HEK293 (cell line): Measurements from ENCODE around the gene PIP4K2C.
A peak's percentile ranks its signal among the peaks of the same experiment; 100 is the strongest.

Source experiments
- CTCF ChIA-PET: fragments of 350-600 bp; formaldehyde crosslinking; extraction: SDS; loops from one replicate; lab custom pipeline; 2021; ENCODE audit warnings: antibody characterized with exemption; lab: Yijun Ruan, JAX
- POLR2A ChIA-PET: fragments of 300-600 bp; formaldehyde crosslinking; extraction: SDS; loops from one replicate; lab custom pipeline; 2020; ENCODE audit warnings: antibody characterized with exemption, inconsistent platforms; lab: Yijun Ruan, JAX
- H3K27ac ChIP-seq: fragments of 200-500 bp; sonication (Bioruptor generic); 2 replicates; pipeline ENCODE4 v1.5.1; 2014; ENCODE audit warnings: low read depth, low read length, control low read depth, inconsistent platforms; ENCODE audit errors: extremely low read depth
- H3K36me3 ChIP-seq, 2 experiments: fragments of 200-500 bp in 1 of 2; sonication (Bioruptor generic) in 1 of 2; 1 replicate in 1 of 2; 2 replicates in 1 of 2; pipeline ENCODE4 v1.5.1; 2014 to 2017; ENCODE audit warnings: inconsistent platforms in 2 of 2, low read length in 2 of 2; ENCODE audit not compliant: control insufficient read depth in 2 of 2, insufficient read depth in 1 of 2
- H3K4me1 ChIP-seq: fragments of 200-500 bp; sonication (Bioruptor generic); 2 replicates; pipeline ENCODE4 v1.5.1; 2014; ENCODE audit warnings: mild to moderate bottlenecking, low read length, inconsistent platforms; ENCODE audit not compliant: control insufficient read depth, insufficient read depth
- H3K4me3 ChIP-seq: 2 replicates; pipeline ENCODE4 v1.5.1; 2011; ENCODE audit warnings: low read depth, mild to moderate bottlenecking, control low read depth, low read length, moderate library complexity
- H3K9me3 ChIP-seq: fragments of 200-500 bp; sonication (Bioruptor generic); 2 replicates; pipeline ENCODE4 v1.5.1; 2014; ENCODE audit warnings: low read depth, low read length, inconsistent platforms; ENCODE audit not compliant: control insufficient read depth, insufficient read depth
- KLF16 ChIP-seq: fragments of 450-650 bp; formaldehyde crosslinking; IDR thresholded peaks from 2 replicates; pipeline ENCODE4 v1.5.1; 2017; ENCODE audit warnings: missing biosample characterization, missing genetic modification characterization
- MEIS1 ChIP-seq: sonication (generic); formaldehyde crosslinking; IDR thresholded peaks from 2 replicates; pipeline ENCODE4 v1.8.1; 2022; ENCODE audit warnings: missing genetic modification reagents, mild to moderate bottlenecking, borderline replicate concordance
- PRDM10 ChIP-seq: fragments of 450-650 bp; formaldehyde crosslinking; IDR thresholded peaks from 2 replicates; pipeline ENCODE4 v1.5.1; 2016; ENCODE audit warnings: missing biosample characterization, missing genetic modification characterization
- REST ChIP-seq: fragments of 450-650 bp; formaldehyde crosslinking; IDR thresholded peaks from 2 replicates; pipeline ENCODE4 v1.5.1; 2016; ENCODE audit warnings: missing biosample characterization, missing genetic modification characterization
- SALL2 ChIP-seq: fragments of 450-650 bp; formaldehyde crosslinking; IDR thresholded peaks from 2 replicates; pipeline ENCODE4 v1.5.0; 2017; ENCODE audit warnings: missing biosample characterization, mild to moderate bottlenecking, missing genetic modification characterization, borderline replicate concordance
- TRIM28 ChIP-seq: IDR thresholded peaks from 2 replicates; pipeline ENCODE4 v1.6.1; 2011; ENCODE audit warnings: low read length, control low read depth, borderline replicate concordance
- ZBTB17 ChIP-seq: fragments of 450-650 bp; formaldehyde crosslinking; IDR thresholded peaks from 2 replicates; pipeline ENCODE4 v1.5.1; 2016; ENCODE audit warnings: missing biosample characterization, missing genetic modification characterization
- ZNF335 ChIP-seq: fragments of 450-650 bp; formaldehyde crosslinking; conservative IDR thresholded peaks from 2 replicates; pipeline ENCODE4 v1.5.1; 2016; ENCODE audit warnings: missing biosample characterization, missing genetic modification characterization
- ZNF398 ChIP-seq: fragments of 450-650 bp; formaldehyde crosslinking; IDR thresholded peaks from 2 replicates; pipeline ENCODE4 v1.5.1; 2017; ENCODE audit warnings: missing biosample characterization, missing genetic modification characterization
- ZNF610 ChIP-seq: fragments of 450-650 bp; formaldehyde crosslinking; IDR thresholded peaks from 2 replicates; pipeline ENCODE4 v1.5.1; 2016; ENCODE audit warnings: missing biosample characterization, missing genetic modification characterization, borderline replicate concordance
- ZSCAN18 ChIP-seq: fragments of 450-650 bp; formaldehyde crosslinking; IDR thresholded peaks from 2 replicates; pipeline ENCODE4 v1.5.1; 2016; ENCODE audit warnings: missing biosample characterization, missing genetic modification characterization
- ZSCAN5A ChIP-seq: fragments of 450-650 bp; formaldehyde crosslinking; IDR thresholded peaks from 2 replicates; pipeline ENCODE4 v1.5.1; 2016; ENCODE audit warnings: missing biosample characterization, missing genetic modification characterization

The PIP4K2C gene

GRCh38 chr12:57548488-57548887, 42.5 kb upstream of the PIP4K2C start:
- TF ChIP-seq TRIM28 (no peak), ZSCAN5A (tag by site-specific recombination) (no peak), ZNF610 (no peak), ZBTB17 (tag by site-specific recombination) (peak; percentile 85), SALL2 (tag by site-specific recombination) (no peak), ZSCAN18 (tag by site-specific recombination) (no peak), PRDM10 (peak; percentile 92)

GRCh38 chr12:57549203-57549908, 41.6 kb upstream of the PIP4K2C start:
- H3K27ac ChIP-seq: no peak overlapping the region
- H3K4me1 ChIP-seq: peaks cover 5% of the 10 kb centered on the region
- ChIA-PET POLR2A (no interaction called here), CTCF (interaction anchor here (0.7 kb wide), 1 partner anchor 728 kb away, joined by 3 read pairs; no protein-coding TSS in a partner anchor)
- peaks cover 4 to 16% of the 10 kb centered on the region in 2 experiments; a peak in 1 of 3 replicates for H3K36me3 ChIP-seq
- peak; percentile 62 for TF ChIP-seq ZNF335
- no peak for TF ChIP-seq MEIS1 (CRISPR knock-in tag)
- no peak for TF ChIP-seq REST
- no peak for TF ChIP-seq ZNF398 (tag by site-specific recombination)
- no peak for TF ChIP-seq KLF16 (tag by site-specific recombination)
- TF ChIP-seq, all 188 proteins: peak for 1
- H3K4me3 ChIP-seq: peak overlapping the region; percentile 61
- H3K9me3 ChIP-seq: no peaks in the 10 kb centered on the region

More at GRCh38 chr12:57548488-57548887, 42.5 kb upstream of the PIP4K2C start:
- peaks cover 4 to 22% of the 10 kb centered on the region in 2 experiments; a peak in 1 of 3 replicates for H3K36me3 ChIP-seq
- no peak overlapping the region for H3K4me3 ChIP-seq
- H3K27ac ChIP-seq: no peak overlapping the region
- H3K4me1 ChIP-seq: peaks cover 5% of the 10 kb centered on the region
- ChIA-PET CTCF (interaction anchor here (0.7 kb wide), 1 partner anchor 729 kb away, joined by 3 read pairs; no protein-coding TSS in a partner anchor), POLR2A (no interaction called here)
- no peaks in the 10 kb centered on the region for H3K9me3 ChIP-seq
